Right cardiac atrium (tissue), 5 donors: ENCODE results near the gene PIGQ. TPM values are rescaled to one million over a fixed set of nuclear protein-coding genes. Genes with fewer than 3 reads are reported as not detected.

Experiments used
- ATAC-seq, 2 donors: fragments of 200-7000 bp; cut with Tn5 transposase; one replicate each; pipeline versions ENCODE4 v1.8.0 to v1.9.1; 2020; ENCODE audit warnings: moderate library complexity in 2 of 2, mild to moderate bottlenecking in 1 of 2
- DNase-seq, 3 donors: peaks; one replicate each; pipeline ENCODE4 v3.0.0-alpha.2; 2020
- H3K27ac ChIP-seq: one replicate; pipeline ENCODE4 v1.5.1; 2013; ENCODE audit warnings: mild to moderate bottlenecking, low read length, control low read depth, moderate library complexity
- H3K27me3 ChIP-seq: one replicate; pipeline ENCODE4 v1.6.1; 2013; ENCODE audit not compliant: control insufficient read depth, insufficient read depth
- H3K4me1 ChIP-seq: one replicate; pipeline ENCODE4 v1.6.1; 2013; ENCODE audit warnings: low read length; ENCODE audit not compliant: control insufficient read depth, insufficient read depth
- H3K4me3 ChIP-seq: one replicate; pipeline ENCODE4 v1.5.1; 2013; ENCODE audit warnings: low read length, control low read depth
- H3K9me3 ChIP-seq: one replicate; pipeline ENCODE4 v1.6.1; 2013; ENCODE audit warnings: low read length; ENCODE audit not compliant: control insufficient read depth
- WGBS: extraction: QIAGEN DNeasy Blood & Tissue Kit; methylation state at CpG from one replicate; pipeline ENCODE4 v1.1.7; 2013; 5-methylcytosine and 5-hydroxymethylcytosine counted together
- intact Hi-C, 4 donors: fragments of 100-400 bp; cut with DNase I; formaldehyde crosslinking; loops; one replicate each; pipeline versions ENCODE4 v1.11.0 to v1.14.0; 2022 to 2023
- polyA plus RNA-seq: library from polyadenylated mRNA; stranded (reverse); fragments of 200-250 nt; gene quantifications from one replicate; pipeline ENCODE4 v1.2.3, GENCODE V29; 2013
- total RNA-seq, 4 donors: library from RNA; stranded (reverse); fragmentation: NEBNext Ultra II Directional; extraction: Animal tissue kit (Norgen Biotek cat#: 25700); gene quantifications; one replicate each; pipeline ENCODE4 v1.2.1, GENCODE V29; 2021
- donor health status: healthy with polysubstance abuse.
- donor health status: DM: no; HTN: yes; CAD: no.
- donor health status: DM: no; HTN: no; CAD: no.
- donor health status: DM: no; HTN: yes; CAD: no; lungs with severe emphysema.
- donor health status: DM: yes; HTN: yes; CAD: no.

Gene PIGQ
- total and polyA plus RNA-seq, 5 donors, result 19.8 to 23.0 (median 22.7) TPM

DNA sequence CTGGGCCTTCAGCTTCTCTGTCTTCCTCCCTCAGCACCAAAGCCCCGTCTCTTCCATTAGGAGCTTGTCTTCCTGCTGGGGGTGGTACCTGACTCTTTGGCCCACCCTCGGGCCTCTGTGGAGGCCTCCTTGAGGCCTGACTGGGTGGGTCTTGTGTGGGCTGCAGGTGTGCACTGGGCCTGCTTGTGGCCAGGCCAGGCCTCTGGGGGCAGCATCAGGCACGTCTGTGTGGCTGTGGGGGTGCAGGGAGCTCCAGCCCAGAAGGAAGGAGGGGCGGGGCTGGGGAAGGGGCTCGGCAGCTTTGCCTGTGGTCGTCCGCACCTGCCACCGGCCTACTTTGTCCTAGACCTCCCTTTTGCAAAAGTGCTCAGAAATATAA is 7.0 kb downstream of the PIGQ start:
- ATAC-seq, result no peak
- WGBS, result 78% methylated on average over 8 of the region's 8 CpGs
- no peak overlapping the region for H3K27ac ChIP-seq
- intact Hi-C loops, result no loop called here
- no peaks in the 10 kb centered on the region for H3K27me3 ChIP-seq
- DNase-seq, result no peak
- no peak overlapping the region for H3K4me3 ChIP-seq
- no peaks in the 10 kb centered on the region for H3K4me1 ChIP-seq
- no peaks in the 10 kb centered on the region for H3K9me3 ChIP-seq

DNA sequence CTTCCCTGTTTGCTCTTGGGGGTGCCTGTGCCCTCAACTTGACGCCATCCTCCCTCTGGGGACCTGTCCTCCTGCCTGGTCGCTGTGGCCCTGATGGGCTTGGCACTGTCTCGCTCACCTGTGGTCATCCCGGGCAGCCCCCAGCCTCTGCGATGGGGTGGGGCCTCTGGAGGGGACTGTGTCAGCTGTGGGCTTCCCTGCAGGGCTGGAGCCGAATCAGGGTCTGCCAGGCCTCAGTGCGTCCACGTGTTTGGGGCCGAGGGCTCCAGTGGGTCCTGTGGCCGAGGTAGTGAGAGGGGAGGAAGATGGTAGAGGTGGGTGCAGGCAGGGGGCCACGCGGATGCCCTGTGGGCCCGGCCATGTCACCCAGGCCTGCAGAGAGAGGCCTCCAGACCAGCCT is 8.0 kb downstream of the PIGQ start:
- no peaks in the 10 kb centered on the region for H3K4me1 ChIP-seq
- H3K9me3 ChIP-seq, result no peaks in the 10 kb centered on the region
- no peak overlapping the region for H3K27ac ChIP-seq
- intact Hi-C loops, result no loop called here
- 91% methylated on average over 13 of the region's 13 CpGs for WGBS
- DNase-seq (no peak), ATAC-seq (no peak)
- no peaks in the 10 kb centered on the region for H3K27me3 ChIP-seq
- no peak overlapping the region for H3K4me3 ChIP-seq

DNA sequence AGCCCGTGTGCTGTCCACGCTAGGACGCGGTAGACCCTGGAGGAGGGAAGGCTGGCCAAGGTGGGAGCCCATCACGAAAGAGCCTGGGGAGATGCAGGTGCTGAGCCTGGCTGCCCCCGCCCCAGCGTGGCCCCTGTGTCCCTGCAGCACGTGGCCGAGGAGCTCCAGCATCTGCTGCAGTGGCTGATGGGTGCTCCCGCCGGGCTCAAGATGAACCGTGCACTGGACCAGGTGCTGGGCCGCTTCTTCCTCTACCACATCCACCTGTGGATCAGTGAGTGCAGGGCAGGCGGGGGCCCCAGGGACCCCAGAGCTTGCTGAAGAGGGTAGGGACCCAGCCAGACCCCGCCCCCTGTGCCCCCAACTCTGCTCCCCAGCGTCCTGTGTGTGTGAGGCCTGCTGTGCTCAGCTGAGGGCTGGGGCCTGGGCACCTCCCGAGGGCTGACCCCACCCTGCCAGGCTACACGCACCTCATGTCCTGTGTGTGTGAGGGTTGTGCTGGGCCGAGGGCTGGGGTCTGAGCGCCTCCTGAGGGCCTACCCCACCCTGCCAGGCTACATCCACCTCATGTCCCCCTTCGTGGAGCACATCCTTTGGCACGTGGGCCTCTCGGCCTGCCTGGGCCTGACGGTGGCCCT is 8.6 kb downstream of the PIGQ start:
- H3K9me3 ChIP-seq, result no peaks in the 10 kb centered on the region
- intact Hi-C loops, result no loop called here
- no peaks in the 10 kb centered on the region for H3K4me1 ChIP-seq
- WGBS, result 90% methylated on average over 24 of the region's 24 CpGs
- H3K27ac ChIP-seq, result no peak overlapping the region
- ATAC-seq (peak in 1 of 2 donors; percentile 4), DNase-seq (peak in 1 of 3 donors; percentile 62)
- H3K27me3 ChIP-seq, result no peaks in the 10 kb centered on the region
- H3K4me3 ChIP-seq, result no peak overlapping the region

DNA sequence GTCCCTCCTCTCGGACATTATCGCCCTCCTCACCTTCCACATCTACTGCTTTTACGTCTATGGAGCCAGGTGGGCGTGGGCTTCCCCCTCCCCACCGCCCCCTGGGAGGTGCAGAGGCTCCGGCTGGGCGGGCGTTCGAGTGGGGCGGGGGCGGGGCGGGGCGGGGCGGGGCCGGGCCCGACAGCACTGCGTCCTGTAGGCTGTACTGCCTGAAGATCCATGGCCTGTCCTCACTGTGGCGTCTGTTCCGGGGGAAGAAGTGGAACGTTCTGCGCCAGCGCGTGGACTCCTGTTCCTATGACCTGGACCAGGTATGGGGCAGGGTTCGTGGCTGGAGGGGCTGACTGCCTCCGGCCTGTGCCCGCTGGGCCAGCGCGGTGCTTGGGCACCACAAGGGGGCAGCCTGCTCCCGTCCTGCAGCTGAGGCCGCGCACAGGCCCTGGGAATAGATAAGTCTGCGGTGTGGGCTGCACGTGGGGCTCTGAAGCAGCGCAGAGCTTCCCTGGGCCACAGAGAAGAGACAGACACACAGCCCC is 9.2 kb downstream of the PIGQ start:
- Histone ChIP-seq H3K4me3 (no peak overlapping the region), H3K9me3 (no peaks in the 10 kb centered on the region), H3K27ac (no peak overlapping the region), H3K4me1 (no peaks in the 10 kb centered on the region), H3K27me3 (no peaks in the 10 kb centered on the region)
- intact Hi-C loops, result no loop called here
- peak; percentile 77 to 84 for ATAC-seq
- WGBS, result 35% methylated on average over 34 of the region's 34 CpGs
- DNase-seq, result peak; percentile 63 to 90 (median 89)

DNA sequence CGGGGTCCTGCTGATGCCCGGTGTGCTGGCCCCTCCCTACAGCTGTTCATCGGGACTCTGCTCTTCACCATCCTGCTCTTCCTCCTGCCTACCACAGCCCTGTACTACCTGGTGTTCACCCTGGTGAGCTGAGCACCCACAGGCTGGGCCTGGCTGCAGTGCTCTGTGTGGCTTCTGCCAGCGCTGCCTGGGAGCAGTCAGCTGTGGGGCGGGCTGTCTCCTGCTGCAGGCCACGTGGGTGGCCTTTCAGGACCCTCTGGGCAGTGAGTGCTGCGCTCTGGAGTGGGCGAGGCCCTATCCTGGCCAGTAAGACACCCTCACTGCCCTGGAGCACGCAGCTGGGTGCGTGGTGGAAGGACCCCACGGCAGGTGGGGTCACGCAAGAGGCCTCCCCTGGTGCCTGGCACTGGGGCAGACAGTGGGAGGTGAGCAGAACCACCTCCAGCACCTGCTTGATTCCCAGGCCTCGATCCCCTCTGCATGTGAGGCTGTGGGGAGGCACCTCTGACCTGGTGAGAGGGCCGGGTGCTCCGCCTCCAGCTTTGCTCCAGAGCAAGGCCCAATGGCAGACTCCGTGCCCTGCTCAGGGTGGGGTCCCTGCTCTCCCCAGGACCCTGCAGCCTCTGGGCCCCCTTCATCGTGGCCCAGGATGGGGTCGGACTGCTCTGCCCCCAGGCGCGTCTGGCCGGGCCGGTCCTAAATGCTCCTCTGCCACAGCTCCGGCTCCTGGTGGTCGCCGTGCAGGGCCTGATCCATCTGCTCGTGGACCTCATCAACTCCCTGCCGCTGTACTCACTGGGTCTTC is 10.6 kb downstream of the PIGQ start:
- intact Hi-C loops, result loop anchor here in 2 of 4 donors (5.0 to 10.0 kb wide), 2 partner anchors 77 to 84 kb away; partner anchors contain the start of gene RHOT2 (in 1 of the 2)

DNA sequence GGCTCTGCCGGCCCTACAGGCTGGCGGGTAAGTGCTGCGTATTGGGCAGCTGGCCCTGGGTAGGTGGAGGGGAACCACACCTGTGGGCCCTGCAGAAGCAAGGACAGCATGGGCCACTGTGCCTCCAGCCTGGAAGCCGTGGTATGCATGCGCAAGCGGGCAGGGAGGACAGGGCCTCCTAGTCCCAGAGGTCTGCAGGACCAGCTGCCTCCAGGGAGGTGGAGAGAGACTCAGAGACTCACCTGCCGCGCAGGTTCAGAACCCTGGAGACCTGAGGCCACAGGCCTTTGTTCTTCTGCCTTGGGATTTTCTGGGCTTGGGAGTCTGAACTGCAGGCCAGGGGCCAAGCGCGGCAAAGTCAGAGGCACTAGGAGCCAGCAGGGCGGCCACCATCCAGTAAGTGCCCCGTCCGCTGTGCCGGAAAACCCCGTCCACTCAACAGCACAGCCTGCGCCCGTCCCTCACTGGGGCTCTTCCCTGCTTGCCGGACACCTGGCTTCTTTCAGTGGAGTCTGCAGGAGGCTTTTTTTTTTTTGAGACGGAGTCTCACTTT is 11.3 kb downstream of the PIGQ start:
- DNase-seq (peak in 2 of 3 donors; percentile 30 to 45), ATAC-seq (no peak)
- Histone ChIP-seq H3K4me3 (no peak overlapping the region), H3K27ac (no peak overlapping the region), H3K4me1 (no peaks in the 10 kb centered on the region), H3K9me3 (no peaks in the 10 kb centered on the region), H3K27me3 (no peaks in the 10 kb centered on the region)
- 96% methylated on average over 19 of the region's 19 CpGs for WGBS
- intact Hi-C loops, result loop anchor here in 2 of 4 donors (5.0 to 10.0 kb wide), 2 partner anchors 76 to 84 kb away; partner anchors contain the start of gene RHOT2 (in 1 of the 2)

More for the DNA sequence above, 10.6 kb downstream of the PIGQ start:
- 90% methylated on average over 27 of the region's 27 CpGs for WGBS
- no peaks in the 10 kb centered on the region for H3K9me3 ChIP-seq
- H3K27ac ChIP-seq, result no peak overlapping the region
- no peaks in the 10 kb centered on the region for H3K27me3 ChIP-seq
- DNase-seq (peak in 1 of 3 donors; percentile 46), ATAC-seq (no peak)
- no peak overlapping the region for H3K4me3 ChIP-seq
- H3K4me1 ChIP-seq, result no peaks in the 10 kb centered on the region

DNA sequence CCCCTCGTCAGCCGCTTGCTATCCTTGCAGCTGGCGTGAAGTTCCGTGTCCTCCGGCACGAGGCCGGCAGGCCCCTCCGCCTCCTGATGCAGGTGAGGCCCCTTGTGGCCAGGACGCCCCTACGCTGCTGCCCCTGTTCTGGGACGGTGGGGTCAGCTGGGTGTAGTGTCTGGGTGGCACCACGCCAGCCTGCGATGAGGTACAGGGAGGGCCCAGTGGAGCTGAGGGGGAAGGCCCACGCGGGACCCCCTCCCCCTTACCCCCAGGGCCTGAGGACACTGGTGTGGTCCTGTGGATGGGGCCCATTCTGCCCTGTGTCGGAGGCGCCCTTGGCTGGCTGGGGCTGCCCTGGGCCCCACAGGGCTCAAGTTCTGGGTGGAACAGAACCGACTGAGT is 12.4 kb downstream of the PIGQ start:
- ATAC-seq (no peak), DNase-seq (peak; percentile 20 to 63 (median 59))
- Histone ChIP-seq H3K27ac (no peak overlapping the region), H3K27me3 (no peaks in the 10 kb centered on the region), H3K4me3 (no peak overlapping the region), H3K4me1 (no peaks in the 10 kb centered on the region), H3K9me3 (no peaks in the 10 kb centered on the region)
- 81% methylated on average over 18 of the region's 18 CpGs for WGBS
- intact Hi-C loops, result loop anchor here in 2 of 4 donors (5.0 to 10.0 kb wide), 2 partner anchors 75 to 83 kb away; partner anchors contain the start of gene RHOT2 (in 1 of the 2)

DNA sequence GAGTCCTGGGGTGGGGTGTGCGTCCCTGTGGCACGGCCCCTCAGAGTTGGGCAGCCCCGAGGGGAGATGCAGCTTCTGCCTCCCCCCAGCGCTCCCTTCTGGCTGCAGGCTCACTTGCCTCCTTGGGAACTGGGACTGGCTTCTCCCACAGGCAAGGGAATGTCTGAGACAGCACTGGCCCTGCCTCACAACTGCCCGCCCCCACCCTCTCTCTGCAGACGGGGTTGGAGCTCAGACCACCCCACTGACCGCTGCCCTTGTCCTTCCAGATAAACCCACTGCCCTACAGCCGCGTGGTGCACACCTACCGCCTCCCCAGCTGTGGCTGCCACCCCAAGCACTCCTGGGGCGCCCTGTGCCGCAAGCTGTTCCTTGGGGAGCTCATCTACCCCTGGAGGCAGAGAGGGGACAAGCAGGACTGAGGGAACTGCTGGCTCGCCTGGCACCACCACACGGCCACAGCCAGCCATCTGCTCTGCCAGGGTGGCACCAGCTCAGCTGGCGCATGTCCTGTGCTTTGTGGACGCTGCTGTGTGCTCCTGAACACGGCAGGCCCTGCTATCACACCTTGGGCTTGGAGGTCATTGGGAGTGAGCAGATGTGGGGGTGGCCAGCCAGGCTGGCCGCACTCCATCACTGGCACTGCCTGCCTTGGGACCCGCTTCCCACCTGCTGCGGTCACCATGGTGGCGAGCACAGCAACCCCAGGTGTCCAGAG is 13.0 kb downstream of the PIGQ start:
- 87% methylated on average over 21 of the region's 21 CpGs for WGBS
- DNase-seq, result peak in 2 of 3 donors; percentile 48 to 59

DNA sequence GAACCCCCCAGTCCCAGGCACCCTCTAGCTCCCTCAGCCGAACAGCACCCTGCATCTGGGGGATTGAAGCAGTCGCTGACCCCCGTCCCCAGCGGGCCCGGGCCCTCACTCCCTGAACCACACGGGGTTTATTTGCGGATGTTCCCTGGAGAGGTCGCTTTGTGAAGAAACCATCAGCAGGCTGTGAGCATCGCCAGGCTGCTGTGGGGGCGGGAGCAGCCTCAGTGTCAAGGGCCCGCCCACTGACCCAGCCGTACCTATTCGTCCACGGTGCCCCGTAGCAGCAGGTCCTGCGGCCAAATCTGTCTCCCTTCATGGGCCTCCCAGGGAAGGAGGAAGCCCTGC is 13.7 kb downstream of the PIGQ start:
- intact Hi-C loops, result loop anchor here in 2 of 4 donors (5.0 to 10.0 kb wide), 2 partner anchors 74 to 81 kb away; partner anchors contain the start of gene RHOT2 (in 1 of the 2)
- H3K27ac ChIP-seq, result no peak overlapping the region

More for the DNA sequence above, 13.0 kb downstream of the PIGQ start:
- intact Hi-C loops, result loop anchor here in 2 of 4 donors (5.0 to 10.0 kb wide), 2 partner anchors 75 to 82 kb away; partner anchors contain the start of gene RHOT2 (in 1 of the 2)
- ATAC-seq, result no peak
- H3K27me3 ChIP-seq, result no peaks in the 10 kb centered on the region
- no peaks in the 10 kb centered on the region for H3K9me3 ChIP-seq
- H3K27ac ChIP-seq, result no peak overlapping the region
- no peaks in the 10 kb centered on the region for H3K4me1 ChIP-seq
- H3K4me3 ChIP-seq, result no peak overlapping the region

DNA sequence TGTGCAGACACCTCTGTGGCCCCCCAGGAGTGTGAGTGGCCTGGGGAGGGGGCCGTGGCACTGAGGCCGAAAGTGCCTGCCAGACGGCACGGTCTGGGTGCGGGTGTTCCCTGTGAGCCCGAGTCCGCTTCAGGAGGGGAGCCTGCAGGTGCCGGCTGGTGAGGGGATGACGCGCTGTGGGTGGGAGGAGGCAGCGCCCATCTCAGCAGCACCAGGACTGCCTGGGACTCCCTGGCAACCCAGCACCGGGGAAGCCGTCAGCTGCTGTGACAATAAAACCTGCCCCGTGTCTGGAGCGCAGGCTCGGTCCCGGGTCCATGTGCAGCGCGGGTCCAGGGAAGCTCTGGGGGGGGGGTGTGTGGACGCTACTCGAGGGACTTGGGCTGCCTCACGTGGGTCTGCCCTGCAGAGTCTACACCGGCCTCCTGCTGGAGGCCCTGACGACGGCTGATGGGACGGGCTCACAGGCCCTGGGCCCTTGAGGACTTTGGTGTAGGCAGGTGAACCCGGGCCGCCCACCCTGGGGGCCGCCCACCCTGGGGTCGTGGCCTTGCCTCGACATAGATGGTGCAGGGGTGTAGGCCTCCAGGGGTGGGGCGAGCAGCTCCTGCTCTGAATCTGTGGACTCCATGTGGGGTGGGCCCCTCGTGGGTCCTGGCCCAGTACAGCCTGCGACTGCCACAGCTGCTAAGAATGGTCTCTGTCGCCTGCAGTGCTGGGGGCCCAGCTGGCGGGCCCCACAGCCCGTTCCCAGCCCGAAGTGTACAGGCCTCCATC is 14.2 kb downstream of the PIGQ start:
- H3K27ac ChIP-seq, result no peak overlapping the region
- H3K27me3 ChIP-seq, result no peaks in the 10 kb centered on the region
- no peaks in the 10 kb centered on the region for H3K9me3 ChIP-seq
- H3K4me3 ChIP-seq, result no peak overlapping the region
- H3K4me1 ChIP-seq, result no peaks in the 10 kb centered on the region
- DNase-seq, result peak; percentile 15 to 55 (median 50)
- intact Hi-C loops, result loop anchor here in 2 of 4 donors (5.0 to 10.0 kb wide), 2 partner anchors 73 to 81 kb away; partner anchors contain the start of gene RHOT2 (in 1 of the 2)
- WGBS, result 52% methylated on average over 38 of the region's 38 CpGs
- ATAC-seq, result no peak

More for the DNA sequence above, 13.7 kb downstream of the PIGQ start:
- DNase-seq, result peak in 2 of 3 donors; percentile 48 to 62
- WGBS, result 62% methylated on average over 16 of the region's 16 CpGs
- Histone ChIP-seq H3K27me3 (no peaks in the 10 kb centered on the region), H3K9me3 (no peaks in the 10 kb centered on the region), H3K4me3 (no peak overlapping the region), H3K4me1 (no peaks in the 10 kb centered on the region)
- no peak for ATAC-seq
